NCI-H82 (cell line): ENCODE results near the gene UBA6.
"Not testable (repeated sequence)": the region's sequence is repeated elsewhere in the genome, so short reads cannot be mapped to it uniquely, and the experiment has no call there.

Experiments used
- DNase-seq: peaks from one replicate; lab custom pipeline; 2025; lab: John Stamatoyannopoulos, UW

The UBA6 gene

DNA sequence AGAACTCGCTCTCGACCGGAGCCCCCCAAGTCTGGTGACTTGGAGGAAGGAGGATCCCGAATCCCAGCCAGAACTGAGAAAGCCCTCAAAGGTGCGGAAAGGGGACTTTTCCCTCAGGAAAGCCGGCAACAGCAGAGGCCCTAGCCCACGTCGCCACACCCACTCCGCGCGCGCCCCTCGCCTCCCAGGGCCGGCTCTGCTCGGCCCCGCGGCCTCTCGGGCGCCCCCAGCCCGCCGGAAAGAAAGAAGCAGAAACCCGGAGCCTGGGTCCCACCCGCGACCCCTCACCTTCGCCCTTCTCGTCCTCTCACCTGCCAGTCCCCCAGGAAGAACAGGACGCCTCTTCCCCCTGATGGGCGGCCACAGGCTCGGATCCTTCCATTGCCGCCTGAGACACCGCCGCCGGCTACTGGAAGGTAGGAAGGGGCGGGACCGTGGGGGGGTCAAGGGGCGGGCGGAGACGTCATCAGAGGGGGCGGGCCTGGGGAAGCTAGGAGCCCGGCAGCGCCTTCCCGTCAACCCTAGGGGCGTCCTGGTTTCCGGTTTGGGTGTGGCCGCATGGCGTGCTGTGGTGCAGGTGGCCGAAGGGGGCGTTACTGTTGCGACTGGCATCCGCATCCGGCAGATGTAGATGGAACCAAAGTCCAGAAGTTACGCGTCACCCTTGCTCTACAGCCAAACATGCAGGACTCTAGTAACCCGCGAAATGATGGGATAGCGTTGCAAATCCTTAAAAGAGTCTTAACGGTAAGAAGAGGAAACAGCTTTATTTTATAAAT, at the start of gene UBA6:
Gene UBA6, minus strand, starts transcription at position 418 of the 779 bp plus-strand sequence. Its CDS starts 36 bp downstream, at position 382.
- DNase-seq = peak; percentile 97

DNA sequence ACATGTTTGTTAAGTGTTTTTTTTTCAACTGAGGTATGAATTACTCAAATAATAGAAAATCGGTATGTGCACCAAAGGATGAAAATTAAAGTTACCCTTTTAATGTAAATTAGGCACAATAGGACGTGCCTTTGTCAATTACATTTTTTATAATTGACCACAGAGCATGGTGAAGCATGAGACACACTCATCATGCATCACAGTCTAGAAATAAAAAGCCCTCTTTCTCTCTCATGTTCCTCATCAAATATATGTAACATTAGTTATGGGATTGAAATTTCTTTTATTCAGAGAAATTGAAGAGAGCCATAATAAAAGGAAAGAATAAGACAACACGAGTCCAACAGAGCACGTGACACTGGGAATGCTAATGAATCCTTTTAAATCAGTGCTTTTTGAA, 49.7 kb upstream of the UBA6 start:
- no peak for DNase-seq

DNA sequence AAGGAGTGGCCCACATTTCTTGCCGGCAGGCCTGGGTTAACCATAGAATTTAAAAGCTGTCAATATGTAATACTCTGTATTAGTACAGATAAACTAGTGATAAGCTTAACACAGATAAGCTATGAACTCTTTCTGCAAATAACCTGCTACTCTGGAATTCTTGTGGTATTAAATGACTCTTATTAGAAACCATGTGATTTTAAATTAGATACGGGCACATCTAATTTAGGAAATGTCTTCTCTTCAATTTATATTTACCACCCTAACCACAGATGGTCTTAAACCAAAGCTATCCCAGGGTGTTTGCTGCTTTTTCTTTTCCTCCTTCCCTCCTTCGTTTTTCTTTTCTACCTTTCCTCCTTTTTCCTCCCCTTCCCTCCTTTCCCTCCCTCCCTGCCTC, 48.3 kb upstream of the UBA6 start:
- DNase-seq = no peak

DNA sequence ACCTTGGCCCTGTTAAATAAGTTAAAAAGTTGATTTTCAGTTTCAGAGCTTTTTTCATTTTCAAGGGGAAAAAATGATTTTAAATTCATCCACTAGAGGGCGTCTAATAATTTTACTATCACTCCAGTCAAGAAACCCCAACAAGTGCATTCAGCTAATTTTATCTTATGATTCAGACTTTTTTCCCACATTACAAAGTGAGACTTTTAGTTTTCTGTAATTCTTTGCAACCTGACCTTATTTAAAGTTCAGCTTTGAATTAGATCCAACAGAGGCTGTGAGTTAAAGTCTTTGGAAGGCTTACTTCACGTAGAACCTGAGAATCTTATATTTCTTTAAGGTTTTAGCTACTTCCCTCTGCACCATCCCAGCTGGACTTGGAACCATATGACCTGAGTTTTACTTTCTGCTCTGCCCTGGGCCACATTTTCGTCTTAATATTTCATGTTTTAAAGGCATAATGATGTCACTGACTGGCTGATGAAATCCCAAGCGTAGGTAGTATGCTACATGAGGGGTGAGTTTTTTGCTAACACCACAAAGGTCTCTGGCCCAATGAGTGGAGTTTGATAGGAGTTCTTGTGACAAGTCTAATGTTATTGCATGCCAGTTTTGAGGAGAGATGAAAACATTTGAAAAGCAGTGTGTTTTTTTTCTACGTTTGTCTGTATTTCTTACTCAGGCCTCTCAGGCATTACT, 46.0 kb upstream of the UBA6 start:
- peak; percentile 49 for DNase-seq

DNA sequence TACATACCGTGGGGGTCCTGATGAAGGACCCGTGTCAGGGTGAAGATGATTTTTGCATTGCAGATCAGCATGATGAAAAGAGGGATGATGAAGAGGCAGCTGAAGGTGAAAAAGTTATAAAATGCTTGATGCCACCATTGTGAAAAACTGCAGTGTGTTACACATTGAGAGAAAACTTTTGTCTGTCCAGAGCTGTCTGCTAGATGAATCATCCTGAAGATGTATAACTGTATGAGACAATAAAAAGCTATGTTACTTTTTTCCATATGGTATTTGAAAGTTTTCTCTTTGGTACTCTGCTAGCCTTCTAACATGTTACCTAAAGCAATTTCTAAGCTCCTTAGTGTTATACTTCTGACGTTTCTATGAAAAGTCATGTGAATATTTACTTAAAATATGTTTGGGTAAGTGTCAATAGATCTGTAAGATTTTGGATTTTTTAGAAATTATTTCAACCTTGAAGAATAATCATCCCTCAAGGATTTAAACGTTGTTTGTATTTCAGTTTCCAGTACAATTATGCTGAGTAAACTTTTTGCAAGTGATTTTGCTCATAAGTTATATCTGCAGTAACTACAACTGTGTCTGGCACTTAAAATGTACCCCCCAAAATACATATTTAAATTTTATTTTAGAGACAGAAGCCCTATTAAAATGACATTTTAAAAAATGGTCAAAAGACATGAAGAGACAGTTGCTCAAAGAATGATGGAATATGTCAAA, 43.8 kb upstream of the UBA6 start:
- no peak for DNase-seq

GRCh38 chr4:67743194-67743593, 42.2 kb upstream of the UBA6 start:
- no peak for DNase-seq

GRCh38 chr4:67736262-67736661, 35.3 kb upstream of the UBA6 start:
- DNase-seq = no peak

DNA sequence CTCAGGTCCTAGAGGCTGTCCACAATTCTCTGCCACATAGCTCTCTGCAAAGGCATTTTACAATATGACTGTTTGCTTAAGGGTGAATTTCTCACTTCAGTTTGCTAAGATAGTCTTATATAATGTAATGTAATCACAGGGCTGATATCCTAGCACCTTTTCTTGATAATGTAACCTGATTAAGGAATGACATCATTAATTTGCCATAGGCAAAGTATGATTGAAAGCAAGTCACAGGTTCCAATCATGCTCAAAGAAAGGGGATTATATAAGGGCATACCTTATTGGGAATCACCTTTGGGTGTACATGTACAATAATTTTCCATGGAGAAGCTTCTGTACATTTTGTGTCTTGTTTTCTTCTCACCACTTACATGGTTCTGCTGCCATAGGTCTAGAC, 34.4 kb upstream of the UBA6 start:
- no peak for DNase-seq

DNA sequence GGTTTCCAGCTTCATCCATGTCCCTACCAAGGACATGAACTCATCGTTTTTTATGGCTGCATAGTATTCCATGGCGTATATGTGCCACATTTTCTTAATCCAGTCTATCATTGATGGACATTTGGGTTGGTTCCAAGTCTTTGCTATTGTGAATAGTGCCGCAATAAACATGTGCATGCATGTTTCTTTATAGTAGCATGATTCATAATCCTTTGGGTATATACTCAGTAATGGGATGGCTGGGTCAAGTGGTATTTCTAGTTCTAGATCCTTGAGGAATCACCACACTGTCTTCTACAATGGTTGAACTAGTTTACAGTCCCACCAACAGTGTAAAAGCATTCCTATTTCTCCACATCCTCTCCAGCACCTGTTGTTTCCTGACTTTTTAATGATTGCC, 29.6 kb upstream of the UBA6 start:
- DNase-seq = not testable (repeated sequence)

DNA sequence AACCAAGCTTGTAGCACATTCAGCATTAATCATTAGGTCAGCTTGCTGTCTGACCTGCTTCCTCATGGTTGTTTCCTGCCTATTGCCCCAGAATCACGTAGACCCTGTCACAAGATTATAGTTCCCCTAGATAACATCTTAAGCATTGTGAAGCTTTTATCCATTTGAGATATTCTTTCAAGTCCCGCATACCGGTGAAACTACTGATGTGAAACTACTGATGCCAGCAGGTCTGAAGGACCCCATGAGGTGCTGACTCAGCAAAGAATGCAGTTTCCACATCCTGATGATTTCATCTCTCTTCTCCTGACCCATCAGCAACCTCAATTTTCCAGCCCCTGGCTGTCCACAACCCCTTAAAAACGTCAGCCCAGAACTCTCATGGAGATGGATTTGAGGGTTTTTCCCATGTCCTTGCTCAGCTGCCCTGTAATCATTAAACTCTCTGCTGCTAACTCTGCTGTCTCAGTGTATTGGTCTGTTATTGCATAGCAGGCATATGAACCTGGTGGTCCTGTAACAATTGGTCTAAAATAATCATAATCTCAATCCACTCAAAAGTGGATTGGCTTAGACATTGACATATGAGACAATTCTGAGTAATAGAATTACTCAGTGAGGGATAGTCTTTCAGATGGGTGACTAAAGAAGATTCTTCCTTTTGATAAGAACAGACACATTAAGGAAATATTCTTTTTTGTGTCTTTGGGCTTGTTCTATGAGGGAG, 26.3 kb upstream of the UBA6 start:
- DNase-seq = no peak

GRCh38 chr4:67725981-67726380, 25.0 kb upstream of the UBA6 start:
- no peak for DNase-seq

DNA sequence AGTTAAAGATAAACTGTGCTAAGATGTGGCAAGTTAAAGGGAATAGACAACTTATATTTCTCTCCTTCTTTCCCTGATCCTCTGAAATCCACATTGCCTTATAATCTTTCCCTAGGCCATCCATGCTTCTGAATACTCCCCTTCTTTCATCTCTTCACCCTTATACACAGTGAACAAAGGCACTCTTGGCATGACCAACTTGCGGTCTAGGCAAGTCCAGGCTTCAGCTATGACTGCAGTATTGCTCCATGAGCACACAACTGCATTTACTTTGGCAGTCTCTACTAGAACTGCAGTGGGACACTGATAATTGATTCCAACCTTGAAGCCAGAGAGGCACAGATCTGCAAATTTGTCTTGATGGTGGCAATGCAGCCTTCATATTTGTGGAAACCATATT, 24.2 kb upstream of the UBA6 start:
- DNase-seq = no peak

- DNase-seq = peak; percentile 8
These were observed 23.0 kb upstream of the UBA6 start for GRCh38 chr4:67723949-67724348.

DNA sequence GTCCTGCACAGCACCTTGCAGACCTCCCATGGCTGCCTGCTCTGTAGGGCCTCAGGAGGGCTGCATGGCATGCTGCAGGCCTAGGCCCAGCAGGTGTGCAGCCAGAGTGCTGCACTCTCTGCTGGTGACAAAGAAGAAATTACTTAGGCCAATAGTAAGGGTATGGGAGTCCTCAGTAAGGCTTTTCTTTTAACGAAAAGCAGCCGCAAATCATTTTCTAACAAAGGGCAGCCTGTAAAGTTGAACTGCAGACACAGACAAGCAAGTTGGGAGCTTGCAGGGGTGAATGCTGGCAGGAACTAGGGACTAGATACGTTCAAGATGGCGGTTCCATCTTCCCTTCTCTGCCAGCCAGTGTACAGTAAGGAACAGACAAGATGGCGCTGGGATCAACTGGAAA, 22.4 kb upstream of the UBA6 start:
- no peak for DNase-seq

- no peak for DNase-seq
These were observed 21.0 kb upstream of the UBA6 start for GRCh38 chr4:67721770-67722597.

DNA sequence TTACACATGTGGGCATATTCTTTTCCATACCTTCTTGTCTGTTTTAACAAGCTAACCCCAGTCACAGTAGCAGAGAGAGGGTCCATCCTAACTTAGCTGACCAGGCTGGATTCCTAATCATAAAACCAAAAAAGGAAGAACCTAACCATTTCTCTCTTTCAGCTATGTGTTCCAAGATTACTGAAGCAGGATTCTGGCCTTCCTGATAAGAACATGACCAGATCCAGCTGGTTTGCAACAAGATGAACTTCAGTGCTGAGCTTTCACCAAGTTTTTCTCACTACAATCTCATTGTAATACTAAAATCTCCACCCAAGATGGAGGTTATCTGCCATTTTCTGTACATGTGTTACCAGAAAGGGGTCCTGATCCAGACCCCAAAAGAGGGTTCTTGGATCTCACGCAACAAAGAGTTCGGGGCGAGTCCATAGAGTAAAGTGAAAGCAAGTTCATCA, 20.4 kb upstream of the UBA6 start:
- no peak for DNase-seq

- DNase-seq = no peak
These were observed 19.1 kb upstream of the UBA6 start for GRCh38 chr4:67719953-67720617.

- DNase-seq = no peak
These were observed 17.9 kb upstream of the UBA6 start for GRCh38 chr4:67718848-67719247.

DNA sequence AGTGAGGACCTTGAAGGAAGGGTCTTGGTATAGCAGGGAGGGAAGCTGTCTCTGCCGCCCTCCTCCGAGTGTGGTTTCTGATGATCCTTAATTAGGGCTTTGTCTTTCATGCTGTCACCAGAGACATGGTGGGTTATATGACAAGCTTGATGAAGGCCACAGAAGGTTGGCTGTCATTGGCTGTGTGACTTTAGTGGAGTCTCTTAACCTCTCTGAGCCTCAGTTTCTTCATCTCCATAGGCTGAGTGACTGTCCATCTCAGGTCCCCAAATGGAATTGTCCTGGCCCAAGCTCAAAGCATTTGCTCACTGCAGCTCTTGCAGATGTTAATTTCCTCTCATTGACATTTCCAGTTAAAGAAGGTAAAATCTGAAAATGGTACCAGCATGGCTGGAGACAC, 16.6 kb upstream of the UBA6 start:
- no peak for DNase-seq

DNA sequence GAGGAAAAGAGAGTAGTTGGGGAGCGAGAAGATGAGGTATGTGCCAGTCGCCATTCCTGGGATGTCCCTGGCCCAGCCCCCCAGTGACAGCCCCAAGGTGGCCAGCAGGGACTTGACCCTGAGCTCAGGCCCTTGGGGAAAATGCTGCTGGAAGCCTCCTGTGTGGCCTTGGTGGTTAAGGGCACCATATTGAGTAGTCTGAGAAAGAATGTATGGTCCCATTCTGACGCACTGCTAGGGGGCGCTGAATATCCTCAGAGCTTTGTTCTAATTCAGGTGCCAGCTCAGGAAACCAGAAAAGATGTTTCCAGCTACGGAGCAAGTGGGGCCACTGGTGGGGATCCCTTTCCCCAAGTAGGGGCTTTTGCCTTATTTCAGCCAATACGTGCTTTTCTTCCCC, 14.0 kb upstream of the UBA6 start:
- DNase-seq = no peak

DNA sequence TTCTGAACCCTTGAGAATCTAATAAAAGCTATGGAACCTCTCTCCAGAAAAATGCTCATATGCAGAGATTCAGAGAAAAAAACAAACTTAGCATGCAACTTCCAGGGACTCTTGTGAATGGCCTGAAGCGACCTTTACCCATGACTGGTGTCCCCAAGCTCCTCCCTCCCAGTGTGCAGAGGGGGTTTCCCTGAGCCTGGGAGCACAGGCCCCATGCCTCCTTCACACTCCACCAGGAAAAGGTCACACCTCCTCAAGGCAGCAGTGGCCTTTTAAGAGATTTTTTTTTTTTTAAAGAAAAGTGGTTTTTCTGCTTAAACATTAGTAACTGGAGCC, 13.3 kb upstream of the UBA6 start:
- no peak for DNase-seq
